DOHH2 (cell line): Measurements from ENCODE around the gene ITGA1.

Experiments
- H3F3A ChIP-seq: fragments of 200-600 bp; sonication (generic), shearing (Covaris generic); 2 replicates; pipeline ENCODE4 v1.6.0; 2016; ENCODE audit warnings: antibody characterized with exemption, mild to moderate bottlenecking; ENCODE audit not compliant: control insufficient read depth, insufficient read depth
- H3K27ac ChIP-seq: fragments of 200-600 bp; sonication (generic); 2 replicates; pipeline ENCODE4 v1.5.1; 2014; ENCODE audit warnings: low read depth, mild to moderate bottlenecking, low read length, moderate library complexity
- H3K27me3 ChIP-seq: fragments of 200-600 bp; sonication (generic); 2 replicates; pipeline ENCODE4 v1.6.1; 2014; ENCODE audit warnings: mild to moderate bottlenecking, low read length, mixed read lengths; ENCODE audit not compliant: control insufficient read depth
- H3K36me3 ChIP-seq: fragments of 200-600 bp; sonication (generic); 2 replicates; pipeline ENCODE4 v1.6.1; 2014; ENCODE audit warnings: mild to moderate bottlenecking, low read length, moderate library complexity, mixed read lengths; ENCODE audit not compliant: control insufficient read depth
- H3K4me1 ChIP-seq: fragments of 200-600 bp; sonication (generic); 2 replicates; pipeline ENCODE4 v1.6.1; 2014; ENCODE audit warnings: mild to moderate bottlenecking, low read length, mixed read lengths; ENCODE audit not compliant: control insufficient read depth
- H3K4me2 ChIP-seq: fragments of 200-600 bp; sonication (generic); 2 replicates; pipeline ENCODE4 v1.6.0; 2014; ENCODE audit warnings: mild to moderate bottlenecking, low read length, moderate library complexity
- H3K4me3 ChIP-seq: fragments of 200-600 bp; sonication (generic); 2 replicates; pipeline ENCODE4 v1.5.1; 2014; ENCODE audit warnings: mild to moderate bottlenecking, low read length, mixed read lengths
- H3K79me2 ChIP-seq: fragments of 200-600 bp; sonication (generic); 2 replicates; pipeline ENCODE4 v1.6.1; 2014; ENCODE audit warnings: mild to moderate bottlenecking, low read length, mixed read lengths; ENCODE audit not compliant: control insufficient read depth
- H3K9me2 ChIP-seq: fragments of 200-600 bp; sonication (generic); replicated peaks from 2 replicates; pipeline ENCODE4 v1.6.1; 2014; ENCODE audit warnings: mild to moderate bottlenecking, low read length, mixed read lengths; ENCODE audit not compliant: control insufficient read depth
- H3K9me3 ChIP-seq: fragments of 200-600 bp; sonication (generic); 2 replicates; pipeline ENCODE4 v1.6.1; 2014; ENCODE audit warnings: antibody characterized with exemption, low read length, mixed read lengths; ENCODE audit not compliant: control insufficient read depth, insufficient read depth
- H4K20me1 ChIP-seq: fragments of 200-600 bp; sonication (generic); 2 replicates; pipeline ENCODE4 v1.6.0; 2014; ENCODE audit warnings: low read depth, mild to moderate bottlenecking, antibody characterized with exemption, low read length, moderate library complexity; ENCODE audit not compliant: control insufficient read depth, insufficient read depth
- CTCF ChIP-seq: fragments of 200-600 bp; sonication (generic); IDR thresholded peaks from one replicate; pipeline ENCODE4 v1.5.1; 2014; ENCODE audit warnings: antibody characterized with exemption, mild to moderate bottlenecking, low read depth, low read length; ENCODE audit not compliant: poor library complexity, severe bottlenecking
- EZH2phosphoT487 ChIP-seq: fragments of 200-600 bp; sonication (generic); IDR thresholded peaks from 2 replicates; pipeline ENCODE4 v1.6.1; 2017; ENCODE audit warnings: borderline replicate concordance, mild to moderate bottlenecking, antibody characterized with exemption, low read length, moderate library complexity, mixed read lengths

Gene ITGA1

GRCh38 chr5:52922384-52922783, 134.7 kb downstream of the ITGA1 start:
- Histone ChIP-seq H3K4me3 (no peak overlapping the region), H3K4me1 (no peaks in the 10 kb centered on the region), H3K27me3 (no peaks in the 10 kb centered on the region; the same call in 1 of the 2 replicates), H3K9me3 (no peaks in the 10 kb centered on the region), H3K79me2 (no peaks in the 10 kb centered on the region), H4K20me1 (no peaks in the 10 kb centered on the region), H3F3A (no peaks in the 10 kb centered on the region), H3K9me2 (no peaks in the 10 kb centered on the region), H3K27ac (no peak overlapping the region), H3K4me2 (no peak overlapping the region), H3K36me3 (no peaks in the 10 kb centered on the region)
- TF ChIP-seq EZH2phosphoT487 (no peak), CTCF (no peak)

- H3F3A ChIP-seq, result no peaks in the 10 kb centered on the region
- H3K36me3 ChIP-seq, result no peaks in the 10 kb centered on the region
- no peaks in the 10 kb centered on the region for H3K4me1 ChIP-seq
- H3K27ac ChIP-seq, result no peak overlapping the region
- H3K4me3 ChIP-seq, result no peak overlapping the region
- TF ChIP-seq CTCF, result no peak
- H3K79me2 ChIP-seq, result no peaks in the 10 kb centered on the region
- H3K4me2 ChIP-seq, result no peak overlapping the region
- H4K20me1 ChIP-seq, result no peaks in the 10 kb centered on the region
- no peaks in the 10 kb centered on the region for H3K9me2 ChIP-seq
- no peaks in the 10 kb centered on the region for H3K9me3 ChIP-seq
- no peaks in the 10 kb centered on the region; the same call in 1 of the 2 replicates for H3K27me3 ChIP-seq
Measured at GRCh38 chr5:52924456-52924855, 136.7 kb downstream of the ITGA1 start.

GRCh38 chr5:52925001-52925400, 137.3 kb downstream of the ITGA1 start:
- no peaks in the 10 kb centered on the region for H3K4me1 ChIP-seq
- no peaks in the 10 kb centered on the region; the same call in 1 of the 2 replicates for H3K27me3 ChIP-seq
- H3K9me3 ChIP-seq, result no peaks in the 10 kb centered on the region
- no peaks in the 10 kb centered on the region for H3K9me2 ChIP-seq
- no peaks in the 10 kb centered on the region for H4K20me1 ChIP-seq
- no peaks in the 10 kb centered on the region for H3K36me3 ChIP-seq
- H3K79me2 ChIP-seq, result no peaks in the 10 kb centered on the region
- H3K4me2 ChIP-seq, result no peak overlapping the region
- H3K27ac ChIP-seq, result no peak overlapping the region
- H3F3A ChIP-seq, result no peaks in the 10 kb centered on the region
- TF ChIP-seq CTCF, result no peak
- no peak for TF ChIP-seq EZH2phosphoT487
- no peak overlapping the region for H3K4me3 ChIP-seq

GRCh38 chr5:52928689-52929088, 141.0 kb downstream of the ITGA1 start:
- Histone ChIP-seq H3K9me2 (no peaks in the 10 kb centered on the region), H3K36me3 (no peaks in the 10 kb centered on the region), H4K20me1 (no peaks in the 10 kb centered on the region), H3K79me2 (no peaks in the 10 kb centered on the region), H3K4me2 (no peak overlapping the region), H3K27me3 (no peaks in the 10 kb centered on the region; the same call in 1 of the 2 replicates), H3K27ac (no peak overlapping the region), H3K4me3 (no peak overlapping the region), H3K4me1 (no peaks in the 10 kb centered on the region), H3K9me3 (no peaks in the 10 kb centered on the region; the same call in 1 of the 2 replicates), H3F3A (no peaks in the 10 kb centered on the region)
- TF ChIP-seq EZH2phosphoT487, result no peak
- no peak for TF ChIP-seq CTCF
